ENCODE data around the gene AGPAT4. TPM values are rescaled to one million over a fixed set of nuclear protein-coding genes. Genes with fewer than 3 reads are reported as not detected.

The AGPAT4 gene
- polyA plus RNA-seq, 1 donor (not counting 4 experiments of a cell fraction or from before 2014, with no cell fraction given), result 8.4 TPM

DNA sequence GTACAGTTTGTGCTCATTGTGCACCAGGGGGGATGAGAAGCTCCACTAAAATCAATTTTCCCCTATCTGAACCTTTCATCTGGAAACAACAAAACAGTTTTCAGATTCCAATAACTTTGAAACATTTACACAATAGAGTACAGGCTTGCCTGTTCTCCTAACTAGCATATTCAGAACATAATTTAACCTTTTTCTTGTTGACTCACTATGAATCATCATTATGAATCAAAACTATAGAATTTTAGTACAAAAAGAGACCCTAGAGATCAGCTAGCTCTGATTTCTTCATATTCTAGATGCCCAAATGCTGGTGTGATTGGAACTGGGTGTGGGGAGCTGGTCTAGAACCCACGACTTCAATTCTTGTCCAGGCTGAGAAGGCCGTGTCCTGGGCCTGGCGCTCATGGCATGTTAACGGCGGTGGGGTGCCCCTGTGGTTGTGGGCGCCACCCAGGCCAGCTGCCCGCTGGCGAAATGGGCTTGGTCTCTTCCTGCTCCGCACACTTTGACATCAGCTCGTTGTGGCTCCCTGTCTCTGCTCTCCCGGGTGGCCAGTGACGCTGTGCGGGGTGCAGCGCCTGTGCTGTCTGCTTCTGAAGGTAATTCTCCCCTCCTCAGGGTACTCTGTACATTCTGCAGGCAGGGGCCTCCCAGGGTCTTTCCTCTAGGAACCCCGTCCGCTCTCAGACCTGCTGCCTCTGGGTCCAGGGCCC, 29.9 kb upstream of the AGPAT4 start:
- H3K79me2 ChIP-seq (ENCODE audit: control insufficient read depth, insufficient read depth, low read length), result no peaks in the 10 kb centered on the region
- no peaks in the 10 kb centered on the region for H3K36me3 ChIP-seq (ENCODE audit: control insufficient read depth in 2 of 2, extremely low read depth in 1 of 2, insufficient read depth in 2 of 2, low read length in 2 of 2)
- H3K9me1 ChIP-seq (ENCODE audit: control insufficient read depth, extremely low read depth, insufficient read depth, low read length), result no peaks in the 10 kb centered on the region
- H2AFZ ChIP-seq (ENCODE audit: control insufficient read depth, low read length), result no peak overlapping the region
- no peaks in the 10 kb centered on the region for H3K9me3 ChIP-seq (ENCODE audit: control insufficient read depth, low read depth, low read length)
- TF ChIP-seq, protein P1, sequence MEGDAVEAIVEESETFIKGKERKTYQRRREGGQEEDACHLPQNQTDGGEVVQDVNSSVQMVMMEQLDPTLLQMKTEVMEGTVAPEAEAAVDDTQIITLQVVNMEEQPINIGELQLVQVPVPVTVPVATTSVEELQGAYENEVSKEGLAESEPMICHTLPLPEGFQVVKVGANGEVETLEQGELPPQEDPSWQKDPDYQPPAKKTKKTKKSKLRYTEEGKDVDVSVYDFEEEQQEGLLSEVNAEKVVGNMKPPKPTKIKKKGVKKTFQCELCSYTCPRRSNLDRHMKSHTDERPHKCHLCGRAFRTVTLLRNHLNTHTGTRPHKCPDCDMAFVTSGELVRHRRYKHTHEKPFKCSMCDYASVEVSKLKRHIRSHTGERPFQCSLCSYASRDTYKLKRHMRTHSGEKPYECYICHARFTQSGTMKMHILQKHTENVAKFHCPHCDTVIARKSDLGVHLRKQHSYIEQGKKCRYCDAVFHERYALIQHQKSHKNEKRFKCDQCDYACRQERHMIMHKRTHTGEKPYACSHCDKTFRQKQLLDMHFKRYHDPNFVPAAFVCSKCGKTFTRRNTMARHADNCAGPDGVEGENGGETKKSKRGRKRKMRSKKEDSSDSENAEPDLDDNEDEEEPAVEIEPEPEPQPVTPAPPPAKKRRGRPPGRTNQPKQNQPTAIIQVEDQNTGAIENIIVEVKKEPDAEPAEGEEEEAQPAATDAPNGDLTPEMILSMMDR (optimal IDR thresholded peaks at IDR 0.05 in 1 of 3, IDR thresholded peaks at IDR 0.05 in 1 of 3, conservative IDR thresholded peaks at IDR 0.05 in 1 of 3; ENCODE audit: extremely low read depth in 1 of 3, insufficient read depth in 2 of 3, low read length in 3 of 3), result no peak
- TF ChIP-seq EZH2 (IDR thresholded peaks at IDR 0.05; ENCODE audit: low read length), result no peak
- no peak overlapping the region for H3K4me3 ChIP-seq (ENCODE audit: control insufficient read depth in 2 of 3, extremely low read depth in 1 of 3, insufficient read depth in 2 of 3, low read depth in 1 of 3, low read length in 3 of 3)
- peaks cover 22% of the 10 kb centered on the region for H3K4me1 ChIP-seq (ENCODE audit: control insufficient read depth, extremely low read depth, insufficient read depth, low read length)
- FAIRE-seq, result peak; percentile 69
- dilution Hi-C loops (cut with MboI; ENCODE audit: extremely low pct_ligation_motif_present, low sequenced_read_pairs), result no loop called here
- no peak overlapping the region for H3K9ac ChIP-seq (ENCODE audit: control insufficient read depth, extremely low read depth, insufficient read depth, low read length)
- H3K4me2 ChIP-seq (ENCODE audit: control insufficient read depth, extremely low read depth, insufficient read depth, low read depth, low read length), result peak overlapping the region; percentile 65
- H3K27me3 ChIP-seq (ENCODE audit: control insufficient read depth, extremely low read depth, insufficient read depth, low read length), result no peaks in the 10 kb centered on the region
- H3K27ac ChIP-seq (ENCODE audit: control insufficient read depth, insufficient read depth, low read length), result no peak overlapping the region
- no peaks in the 10 kb centered on the region for H4K20me1 ChIP-seq (ENCODE audit: control insufficient read depth, extremely low read depth, insufficient read depth, low read length)
- no peak for DNase-seq (ENCODE audit: low read depth, low spot score)

DNA sequence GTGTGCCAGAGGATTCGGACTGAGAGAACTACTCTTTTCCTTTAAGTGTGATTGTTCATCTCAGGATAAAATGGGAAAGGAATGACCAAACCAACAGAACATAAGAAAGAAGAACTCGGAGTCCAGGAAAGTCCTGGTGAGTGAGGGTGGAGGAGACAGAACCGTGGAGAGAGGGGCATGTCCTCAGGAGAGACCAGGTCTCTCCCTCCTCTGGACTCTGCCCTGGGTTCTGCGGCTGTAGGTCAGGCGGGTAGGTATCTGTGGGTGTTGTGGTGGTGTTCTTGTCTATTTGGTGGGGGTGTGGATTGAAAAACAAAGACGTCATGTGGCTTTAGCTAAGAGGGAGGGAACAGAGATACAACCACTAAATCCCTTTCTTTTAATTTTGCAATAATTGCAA, 29.1 kb upstream of the AGPAT4 start:
- H4K20me1 ChIP-seq (ENCODE audit: control insufficient read depth, extremely low read depth, insufficient read depth, low read length), result no peaks in the 10 kb centered on the region
- dilution Hi-C loops (cut with MboI; ENCODE audit: extremely low pct_ligation_motif_present, low sequenced_read_pairs), result no loop called here
- H3K36me3 ChIP-seq (ENCODE audit: control insufficient read depth in 2 of 2, extremely low read depth in 1 of 2, insufficient read depth in 2 of 2, low read length in 2 of 2), result no peaks in the 10 kb centered on the region
- no peak overlapping the region for H3K4me3 ChIP-seq (ENCODE audit: control insufficient read depth in 2 of 3, extremely low read depth in 1 of 3, insufficient read depth in 2 of 3, low read depth in 1 of 3, low read length in 3 of 3)
- H3K9me1 ChIP-seq (ENCODE audit: control insufficient read depth, extremely low read depth, insufficient read depth, low read length), result no peaks in the 10 kb centered on the region
- FAIRE-seq, result no peak
- no peaks in the 10 kb centered on the region for H3K9me3 ChIP-seq (ENCODE audit: control insufficient read depth, low read depth, low read length)
- TF ChIP-seq, protein P1 (optimal IDR thresholded peaks at IDR 0.05 in 1 of 3, IDR thresholded peaks at IDR 0.05 in 1 of 3, conservative IDR thresholded peaks at IDR 0.05 in 1 of 3; ENCODE audit: extremely low read depth in 1 of 3, insufficient read depth in 2 of 3, low read length in 3 of 3), result no peak
- TF ChIP-seq EZH2 (IDR thresholded peaks at IDR 0.05; ENCODE audit: low read length), result no peak
- H3K4me2 ChIP-seq (ENCODE audit: control insufficient read depth, extremely low read depth, insufficient read depth, low read depth, low read length), result no peak overlapping the region
- no peaks in the 10 kb centered on the region for H3K79me2 ChIP-seq (ENCODE audit: control insufficient read depth, insufficient read depth, low read length)
- H3K27ac ChIP-seq (ENCODE audit: control insufficient read depth, insufficient read depth, low read length), result peak overlapping the region; percentile 14
- peak overlapping the region; percentile 30 for H2AFZ ChIP-seq (ENCODE audit: control insufficient read depth, low read length)
- DNase-seq (ENCODE audit: low read depth, low spot score), result no peak
- peaks cover 22% of the 10 kb centered on the region for H3K4me1 ChIP-seq (ENCODE audit: control insufficient read depth, extremely low read depth, insufficient read depth, low read length)
- no peak overlapping the region for H3K9ac ChIP-seq (ENCODE audit: control insufficient read depth, extremely low read depth, insufficient read depth, low read length)
- H3K27me3 ChIP-seq (ENCODE audit: control insufficient read depth, extremely low read depth, insufficient read depth, low read length), result no peaks in the 10 kb centered on the region
